Measurements from ENCODE around the gene ANO10. TPM values are rescaled to one million over a fixed set of nuclear protein-coding genes. Genes with fewer than 3 reads are reported as not detected.

The ANO10 gene
- total and polyA plus RNA-seq, 7 donors, result 9.0 to 30.5 (median 16.8) TPM

DNA sequence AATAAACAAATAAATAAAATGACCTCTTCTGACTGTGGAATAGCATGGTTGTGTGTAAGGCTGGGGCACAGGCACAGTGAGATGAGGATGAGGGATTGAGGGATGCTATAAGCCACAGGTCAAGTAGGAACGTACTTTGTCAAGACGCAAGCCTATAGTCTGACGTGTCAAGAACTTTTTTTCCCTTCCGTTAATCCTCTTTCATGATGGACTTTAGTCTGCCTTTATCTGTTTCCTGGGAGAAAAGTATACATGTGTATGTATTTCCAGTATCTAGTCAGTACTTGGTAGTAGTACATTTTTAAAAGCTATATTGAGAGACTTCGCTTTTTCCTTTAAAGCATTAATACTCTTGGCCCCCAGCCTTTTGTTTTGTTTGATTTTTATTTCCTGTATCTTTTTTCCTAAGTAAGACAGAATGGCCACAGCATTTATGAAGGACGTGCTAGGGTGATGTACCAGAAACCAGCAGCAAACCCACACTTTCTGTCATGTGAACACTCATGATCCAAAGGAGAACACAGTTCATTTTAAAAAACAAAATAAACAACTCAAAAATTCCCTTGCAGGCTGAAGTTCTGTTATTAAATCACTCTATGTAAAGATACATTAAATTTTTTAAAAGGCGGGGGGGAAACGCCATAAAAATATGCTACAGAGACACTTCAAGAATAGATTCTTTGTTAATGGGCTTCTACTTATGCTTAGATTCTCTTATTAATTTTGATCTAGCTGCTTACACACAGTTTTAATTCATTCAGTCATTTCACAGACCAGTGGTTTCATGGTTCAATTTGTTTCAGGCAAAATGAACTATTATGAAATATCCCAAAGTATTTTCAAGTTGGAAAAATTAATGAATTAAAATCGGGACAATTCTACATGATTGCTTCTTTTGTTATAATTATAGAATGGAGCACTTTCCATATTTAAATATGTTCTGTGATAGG lies 220.8 kb downstream of the ANO10 start:
- intact Hi-C loops (cut with DNase I), result no loop called here
- Histone ChIP-seq H3K27me3 (no peaks in the 10 kb centered on the region), H3K4me3 (no peak overlapping the region), H3K9me3 (no peaks in the 10 kb centered on the region), H3K27ac (no peak overlapping the region), H3K36me3 (no peaks in the 10 kb centered on the region), H3K4me1 (no peaks in the 10 kb centered on the region)
- WGBS, 2 donors, result 90 to 93% methylated on average over 9 of the region's 9 CpGs
- TF ChIP-seq POLR2AphosphoS5 (IDR thresholded peaks at IDR 0.05) (no peak), POLR2A (IDR thresholded peaks at IDR 0.05) (no peak), EP300 (IDR thresholded peaks at IDR 0.05) (no peak)
- TF ChIP-seq, protein P1, sequence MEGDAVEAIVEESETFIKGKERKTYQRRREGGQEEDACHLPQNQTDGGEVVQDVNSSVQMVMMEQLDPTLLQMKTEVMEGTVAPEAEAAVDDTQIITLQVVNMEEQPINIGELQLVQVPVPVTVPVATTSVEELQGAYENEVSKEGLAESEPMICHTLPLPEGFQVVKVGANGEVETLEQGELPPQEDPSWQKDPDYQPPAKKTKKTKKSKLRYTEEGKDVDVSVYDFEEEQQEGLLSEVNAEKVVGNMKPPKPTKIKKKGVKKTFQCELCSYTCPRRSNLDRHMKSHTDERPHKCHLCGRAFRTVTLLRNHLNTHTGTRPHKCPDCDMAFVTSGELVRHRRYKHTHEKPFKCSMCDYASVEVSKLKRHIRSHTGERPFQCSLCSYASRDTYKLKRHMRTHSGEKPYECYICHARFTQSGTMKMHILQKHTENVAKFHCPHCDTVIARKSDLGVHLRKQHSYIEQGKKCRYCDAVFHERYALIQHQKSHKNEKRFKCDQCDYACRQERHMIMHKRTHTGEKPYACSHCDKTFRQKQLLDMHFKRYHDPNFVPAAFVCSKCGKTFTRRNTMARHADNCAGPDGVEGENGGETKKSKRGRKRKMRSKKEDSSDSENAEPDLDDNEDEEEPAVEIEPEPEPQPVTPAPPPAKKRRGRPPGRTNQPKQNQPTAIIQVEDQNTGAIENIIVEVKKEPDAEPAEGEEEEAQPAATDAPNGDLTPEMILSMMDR (IDR thresholded peaks at IDR 0.05), result no peak
- no peak for DNase-seq

DNA sequence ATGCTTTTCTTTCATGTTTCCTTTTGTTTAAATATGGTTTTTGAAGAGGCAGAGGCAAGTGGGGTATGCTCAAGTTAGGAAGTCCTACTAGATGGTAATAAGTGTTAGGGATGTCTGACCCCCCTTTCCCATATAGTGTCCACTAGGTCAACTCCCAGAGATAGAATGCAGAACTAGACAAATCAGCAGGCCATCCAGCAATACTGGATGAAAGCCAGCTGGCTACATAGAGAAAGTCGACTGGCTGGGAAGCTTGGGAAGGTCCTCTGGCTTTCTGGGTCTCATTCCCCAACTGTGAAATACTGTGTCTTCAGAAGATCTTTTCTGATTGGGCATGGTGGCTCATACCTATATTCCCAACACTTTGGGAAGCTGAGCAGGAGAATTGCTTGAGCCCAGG lies 221.6 kb downstream of the ANO10 start:
- no peaks in the 10 kb centered on the region for H3K27me3 ChIP-seq
- WGBS, 2 donors, result 79 to 84% methylated on average over 1 of the region's 1 CpG
- H3K4me3 ChIP-seq, result no peak overlapping the region
- no peak for DNase-seq
- no peaks in the 10 kb centered on the region for H3K9me3 ChIP-seq
- intact Hi-C loops (cut with DNase I), result no loop called here
- no peaks in the 10 kb centered on the region for H3K4me1 ChIP-seq
- no peaks in the 10 kb centered on the region for H3K36me3 ChIP-seq
- H3K27ac ChIP-seq, result no peak overlapping the region
- TF ChIP-seq, protein P1 (IDR thresholded peaks at IDR 0.05), result no peak
- no peak for TF ChIP-seq EP300 (IDR thresholded peaks at IDR 0.05)
- no peak for TF ChIP-seq POLR2AphosphoS5 (IDR thresholded peaks at IDR 0.05)
- TF ChIP-seq POLR2A (IDR thresholded peaks at IDR 0.05), result no peak

DNA sequence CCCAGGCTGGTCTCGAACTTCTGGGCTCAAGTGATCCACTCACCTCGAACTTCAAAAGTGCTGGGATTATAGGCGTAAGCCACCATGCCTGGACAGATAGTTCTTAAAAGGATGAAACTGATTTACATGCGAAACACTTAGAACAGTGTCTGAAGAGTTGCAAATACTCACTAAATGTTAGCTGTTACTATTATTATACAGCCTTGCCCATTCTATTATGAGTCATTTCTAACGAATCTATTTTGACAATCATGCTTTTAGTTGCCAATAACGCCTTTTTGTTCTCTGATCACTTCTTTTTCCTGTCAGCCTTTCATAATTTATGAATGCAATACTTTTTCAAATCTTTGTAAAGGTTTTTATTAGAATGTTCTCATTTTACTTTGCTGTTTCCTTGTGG lies 222.8 kb downstream of the ANO10 start:
- Histone ChIP-seq H3K4me1 (peaks cover 0 to 8% (median 2%) of the 10 kb centered on the region in 4 donors), H3K27me3 (no peaks in the 10 kb centered on the region), H3K9me3 (no peaks in the 10 kb centered on the region), H3K36me3 (no peaks in the 10 kb centered on the region), H3K4me3 (no peak overlapping the region), H3K27ac (no peak overlapping the region)
- WGBS, 2 donors, result 84 to 93% methylated on average over 6 of the region's 6 CpGs
- no peak for DNase-seq
- intact Hi-C loops (cut with DNase I), result no loop called here
- TF ChIP-seq EP300 (IDR thresholded peaks at IDR 0.05), result no peak
- TF ChIP-seq POLR2A (IDR thresholded peaks at IDR 0.05), result no peak
- TF ChIP-seq POLR2AphosphoS5 (IDR thresholded peaks at IDR 0.05), result no peak
- TF ChIP-seq, protein P1 (IDR thresholded peaks at IDR 0.05), result no peak

DNA sequence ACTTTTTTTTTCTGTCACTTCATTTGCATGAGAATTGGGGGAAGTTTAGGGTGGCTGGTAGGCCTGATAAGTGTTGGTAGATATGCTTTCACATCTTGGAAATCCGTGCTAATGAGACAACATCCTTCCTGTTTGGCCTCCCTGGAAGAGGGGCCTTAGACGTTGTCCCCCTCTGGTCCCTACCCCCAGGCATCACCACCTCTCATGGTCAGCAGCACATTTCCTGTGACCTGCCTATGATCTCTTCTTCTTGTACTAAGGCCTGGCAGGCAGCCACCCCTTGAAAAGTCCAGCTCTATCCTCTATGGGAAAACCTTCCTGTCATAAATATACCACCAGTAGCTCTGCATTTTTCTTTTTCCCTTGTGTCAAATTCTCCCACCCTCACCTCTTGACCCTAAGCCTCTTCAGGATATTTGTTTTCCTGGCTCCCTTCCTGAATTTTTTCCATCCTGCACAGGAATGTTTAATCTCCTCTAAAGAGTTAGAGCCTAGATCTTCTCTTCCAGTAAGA lies 227.7 kb downstream of the ANO10 start:
- WGBS, 2 donors, result 33 to 78% methylated on average over 2 of the region's 2 CpGs
- Histone ChIP-seq H3K27ac (peak overlapping the region in 2 of 4 donors; percentile 19 to 45), H3K4me1 (peaks cover 0 to 9% (median 2%) of the 10 kb centered on the region in 4 donors), H3K27me3 (no peaks in the 10 kb centered on the region), H3K9me3 (no peaks in the 10 kb centered on the region), H3K36me3 (no peaks in the 10 kb centered on the region), H3K4me3 (no peak overlapping the region)
- intact Hi-C loops (cut with DNase I), result no loop called here
- TF ChIP-seq POLR2A (IDR thresholded peaks at IDR 0.05) (no peak), POLR2AphosphoS5 (IDR thresholded peaks at IDR 0.05) (peak in 2 of 4 donors; percentile 23 to 37), EP300 (IDR thresholded peaks at IDR 0.05) (no peak)
- TF ChIP-seq, protein P1 (IDR thresholded peaks at IDR 0.05), result no peak
- DNase-seq, result peak; percentile 78
